Astrocyte (in vitro differentiated cells and primary cell): ENCODE results near the gene SCGB1C1. TPM values are rescaled to one million over a fixed set of nuclear protein-coding genes. Genes with fewer than 3 reads are reported as not detected.

Source experiments
- DNase-seq: peaks from one replicate; pipeline ENCODE4 v3.0.0-alpha.2; 2010; ENCODE audit warnings: low read depth
- FAIRE-seq: peaks from 2 replicates; lab custom pipeline; 2011; peaks lifted over from hg19 to GRCh38; lab: Jason Lieb, UNC
- H2AFZ ChIP-seq: 2 replicates; pipeline ENCODE4 v1.6.0; 2012; ENCODE audit warnings: low read depth, low read length, inconsistent platforms
- H3K27ac ChIP-seq: 2 replicates; pipeline ENCODE4 v1.5.1; 2011; ENCODE audit warnings: low read depth, low read length, inconsistent platforms
- H3K27me3 ChIP-seq: 2 replicates; pipeline ENCODE4 v1.6.0; 2011; ENCODE audit warnings: low read length, inconsistent platforms; ENCODE audit not compliant: insufficient read depth
- H3K36me3 ChIP-seq: 2 replicates; pipeline ENCODE4 v1.5.1; 2011; ENCODE audit warnings: low read length, inconsistent platforms; ENCODE audit not compliant: insufficient read depth
- H3K4me1 ChIP-seq: 2 replicates; pipeline ENCODE4 v1.5.1; 2011; ENCODE audit warnings: low read length, inconsistent platforms; ENCODE audit not compliant: insufficient read depth
- H3K4me2 ChIP-seq: 2 replicates; pipeline ENCODE4 v1.6.0; 2012; ENCODE audit warnings: low read length, inconsistent platforms
- H3K4me3 ChIP-seq: 2 replicates; pipeline ENCODE4 v1.5.1; 2011; ENCODE audit warnings: low read depth, mild to moderate bottlenecking, low read length, inconsistent platforms; ENCODE audit not compliant: insufficient read depth
- H3K79me2 ChIP-seq: 2 replicates; pipeline ENCODE4 v1.6.0; 2012; ENCODE audit warnings: mild to moderate bottlenecking, low read length, inconsistent platforms; ENCODE audit not compliant: insufficient read depth
- H3K9ac ChIP-seq: 2 replicates; pipeline ENCODE4 v1.6.0; 2012; ENCODE audit warnings: mild to moderate bottlenecking, low read length, inconsistent platforms
- H3K9me3 ChIP-seq: 2 replicates; pipeline ENCODE4 v1.5.1; 2012; ENCODE audit warnings: low read depth, mild to moderate bottlenecking, low read length, inconsistent platforms; ENCODE audit not compliant: insufficient read depth
- H4K20me1 ChIP-seq: 2 replicates; pipeline ENCODE4 v1.6.0; 2012; ENCODE audit warnings: low read length, inconsistent platforms; ENCODE audit not compliant: insufficient read depth
- H3K27ac Mint-ChIP-seq: one replicate; pipeline ENCODE4 v1.8.0; 2021; ENCODE audit warnings: mild to moderate bottlenecking, mixed read lengths; ENCODE audit not compliant: unreplicated experiment
- H3K27me3 Mint-ChIP-seq: one replicate; pipeline ENCODE4 v1.8.0; 2021; ENCODE audit warnings: low read depth, mixed read lengths; ENCODE audit not compliant: unreplicated experiment
- H3K36me3 Mint-ChIP-seq: one replicate; pipeline ENCODE4 v1.8.0; 2021; ENCODE audit warnings: low read depth, mixed read lengths; ENCODE audit not compliant: unreplicated experiment
- H3K4me1 Mint-ChIP-seq: one replicate; pipeline ENCODE4 v1.8.0; 2021; ENCODE audit warnings: low read depth, mixed read lengths; ENCODE audit not compliant: unreplicated experiment
- H3K4me3 Mint-ChIP-seq: one replicate; pipeline ENCODE4 v1.8.0; 2021; ENCODE audit warnings: mild to moderate bottlenecking, moderate library complexity, mixed read lengths; ENCODE audit not compliant: unreplicated experiment
- H3K9me3 Mint-ChIP-seq: one replicate; pipeline ENCODE4 v1.8.0; 2021; ENCODE audit warnings: mild to moderate bottlenecking, mixed read lengths; ENCODE audit not compliant: unreplicated experiment
- EZH2 ChIP-seq: IDR thresholded peaks from 2 replicates; pipeline ENCODE4 v1.6.1; 2012; ENCODE audit warnings: mild to moderate bottlenecking, low read length, inconsistent platforms; ENCODE audit not compliant: insufficient read depth
- total RNA-seq: library from RNA; stranded (reverse); gene quantifications from 2 replicates; pipeline ENCODE4 v1.2.1, GENCODE V29; 2021
- TF ChIP-seq, protein P1 (sequence below): IDR thresholded peaks from 2 replicates; pipeline ENCODE4 v1.5.1; 2011; ENCODE audit warnings: low read depth, mild to moderate bottlenecking, inconsistent platforms, low read length, moderate library complexity; ENCODE audit not compliant: insufficient read depth

Gene SCGB1C1
- total RNA-seq, 1 donor from 2014 or later: not detected

DNA sequence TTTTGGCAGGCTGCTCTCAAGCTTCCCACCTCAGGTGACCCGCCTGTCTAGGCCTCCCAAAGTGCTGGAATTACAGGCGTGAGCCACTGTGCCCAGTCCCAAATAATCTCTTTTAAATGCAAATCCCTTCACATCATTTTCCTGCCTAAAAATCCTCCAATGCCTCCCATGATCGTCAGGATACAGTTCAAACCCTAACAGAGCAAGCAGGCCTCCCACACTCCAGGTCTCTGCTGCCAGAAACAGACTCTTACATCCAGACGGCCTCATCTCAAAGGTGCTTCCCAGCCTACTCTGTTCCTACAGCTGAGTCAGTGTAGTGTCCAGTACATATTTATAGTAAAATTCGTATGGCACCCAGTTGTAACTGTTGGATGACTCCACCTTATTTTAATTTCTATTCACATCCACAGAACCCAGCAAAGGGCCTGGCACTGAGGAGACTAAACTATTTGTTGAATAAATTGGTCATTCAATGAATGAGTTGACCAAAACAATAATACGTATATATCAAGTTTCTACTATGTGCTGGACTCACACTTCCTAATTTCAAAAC lies 35.0 kb downstream of the SCGB1C1 start:
- Histone ChIP-seq H3K27me3 (no peaks in the 10 kb centered on the region), H4K20me1 (no peaks in the 10 kb centered on the region), H3K9me3 (no peaks in the 10 kb centered on the region), H3K36me3 (no peaks in the 10 kb centered on the region), H3K4me2 (no peak overlapping the region), H3K9ac (no peak overlapping the region), H3K79me2 (peaks cover 3% of the 10 kb centered on the region), H2AFZ (no peak overlapping the region), H3K4me1 (no peaks in the 10 kb centered on the region), H3K4me3 (no peak overlapping the region), H3K27ac (no peak overlapping the region)
- no peak for DNase-seq
- FAIRE-seq: no peak
- Mint-ChIP-seq H3K36me3 (peaks cover 7% of the 10 kb centered on the region), H3K9me3 (no peaks in the 10 kb centered on the region), H3K4me1 (peaks cover 4% of the 10 kb centered on the region), H3K27me3 (no peaks in the 10 kb centered on the region), H3K4me3 (no peak overlapping the region), H3K27ac (no peak overlapping the region)
- TF ChIP-seq, protein P1, sequence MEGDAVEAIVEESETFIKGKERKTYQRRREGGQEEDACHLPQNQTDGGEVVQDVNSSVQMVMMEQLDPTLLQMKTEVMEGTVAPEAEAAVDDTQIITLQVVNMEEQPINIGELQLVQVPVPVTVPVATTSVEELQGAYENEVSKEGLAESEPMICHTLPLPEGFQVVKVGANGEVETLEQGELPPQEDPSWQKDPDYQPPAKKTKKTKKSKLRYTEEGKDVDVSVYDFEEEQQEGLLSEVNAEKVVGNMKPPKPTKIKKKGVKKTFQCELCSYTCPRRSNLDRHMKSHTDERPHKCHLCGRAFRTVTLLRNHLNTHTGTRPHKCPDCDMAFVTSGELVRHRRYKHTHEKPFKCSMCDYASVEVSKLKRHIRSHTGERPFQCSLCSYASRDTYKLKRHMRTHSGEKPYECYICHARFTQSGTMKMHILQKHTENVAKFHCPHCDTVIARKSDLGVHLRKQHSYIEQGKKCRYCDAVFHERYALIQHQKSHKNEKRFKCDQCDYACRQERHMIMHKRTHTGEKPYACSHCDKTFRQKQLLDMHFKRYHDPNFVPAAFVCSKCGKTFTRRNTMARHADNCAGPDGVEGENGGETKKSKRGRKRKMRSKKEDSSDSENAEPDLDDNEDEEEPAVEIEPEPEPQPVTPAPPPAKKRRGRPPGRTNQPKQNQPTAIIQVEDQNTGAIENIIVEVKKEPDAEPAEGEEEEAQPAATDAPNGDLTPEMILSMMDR: no peak

DNA sequence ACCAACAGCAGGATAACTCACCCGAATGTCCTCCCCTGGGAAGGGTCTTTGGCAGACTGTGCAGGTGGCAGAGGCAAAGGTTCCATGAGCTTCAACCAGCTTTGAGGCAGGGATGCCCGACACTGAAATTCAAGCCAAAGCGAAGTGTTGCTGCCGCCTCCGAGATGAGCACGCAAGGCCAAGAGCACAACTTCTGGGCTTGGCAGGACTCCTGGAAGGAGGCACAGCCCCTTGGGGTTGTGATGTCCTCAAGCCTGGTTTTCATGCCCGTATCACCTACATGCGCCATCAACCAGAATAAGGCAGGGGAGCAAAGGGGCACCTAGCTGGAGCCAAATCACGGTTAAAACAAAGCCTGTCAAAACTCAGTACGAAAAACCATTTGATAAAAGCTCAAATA lies 37.6 kb downstream of the SCGB1C1 start:
- Histone ChIP-seq H3K9me3 (no peaks in the 10 kb centered on the region), H3K79me2 (peaks cover 10% of the 10 kb centered on the region), H3K27ac (no peak overlapping the region), H2AFZ (no peak overlapping the region), H3K4me1 (no peaks in the 10 kb centered on the region), H3K4me2 (no peak overlapping the region), H3K9ac (no peak overlapping the region), H4K20me1 (no peaks in the 10 kb centered on the region), H3K27me3 (no peaks in the 10 kb centered on the region), H3K4me3 (no peak overlapping the region), H3K36me3 (no peaks in the 10 kb centered on the region)
- H3K4me1 Mint-ChIP-seq: peaks cover 4% of the 10 kb centered on the region
- H3K9me3 Mint-ChIP-seq: no peaks in the 10 kb centered on the region
- no peak for FAIRE-seq
- TF ChIP-seq, protein P1: no peak
- TF ChIP-seq EZH2: no peak
- H3K27ac Mint-ChIP-seq: no peak overlapping the region
- no peaks in the 10 kb centered on the region for H3K27me3 Mint-ChIP-seq
- H3K4me3 Mint-ChIP-seq: no peak overlapping the region
- H3K36me3 Mint-ChIP-seq: peaks cover 5% of the 10 kb centered on the region
- DNase-seq: no peak

DNA sequence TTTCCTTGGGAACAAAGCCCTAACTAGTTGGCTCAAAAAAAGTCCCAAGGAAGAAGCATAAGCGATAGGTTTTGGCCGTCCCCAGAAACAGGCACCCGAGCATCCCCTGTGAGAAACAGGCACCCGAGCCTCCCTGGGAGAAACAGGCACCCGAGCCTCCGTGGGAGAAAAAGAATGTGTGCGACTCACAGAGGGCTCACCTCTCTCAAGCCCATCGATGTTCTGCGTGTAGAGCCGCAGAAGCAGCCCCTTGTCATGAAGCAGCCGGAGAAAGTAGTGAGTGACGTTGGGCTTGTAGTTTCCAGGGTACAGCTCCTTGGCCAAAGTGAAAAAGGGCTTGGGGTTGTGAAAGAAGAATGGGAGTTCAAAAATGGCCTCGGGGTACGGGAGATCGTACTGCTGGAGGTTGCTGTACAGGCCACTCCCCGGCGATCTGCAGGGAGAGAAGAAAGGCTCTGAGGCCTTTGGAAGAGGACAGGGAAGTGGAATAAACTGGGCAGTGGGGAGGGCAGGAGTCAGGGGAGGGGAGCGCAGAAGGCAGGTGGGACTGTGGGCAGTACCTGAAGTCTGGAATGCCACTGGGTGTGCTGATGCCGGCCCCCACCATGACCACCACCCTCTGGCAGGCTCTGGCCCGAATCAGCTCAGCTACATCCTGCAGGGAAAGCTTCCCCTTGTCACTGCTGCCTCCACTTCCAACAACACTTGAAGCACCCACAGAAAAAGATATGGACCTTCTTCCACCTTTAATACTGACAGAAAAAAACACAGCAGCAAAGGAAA lies 40.1 kb downstream of the SCGB1C1 start:
- Histone ChIP-seq H3K9me3 (no peaks in the 10 kb centered on the region), H3K27me3 (no peaks in the 10 kb centered on the region), H2AFZ (no peak overlapping the region), H4K20me1 (peaks cover 4% of the 10 kb centered on the region), H3K27ac (no peak overlapping the region), H3K36me3 (no peaks in the 10 kb centered on the region), H3K9ac (no peak overlapping the region), H3K4me1 (peaks cover 3% of the 10 kb centered on the region), H3K79me2 (peaks cover 20% of the 10 kb centered on the region), H3K4me3 (no peak overlapping the region), H3K4me2 (no peak overlapping the region)
- no peak overlapping the region for H3K27ac Mint-ChIP-seq
- DNase-seq: no peak
- no peaks in the 10 kb centered on the region for H3K9me3 Mint-ChIP-seq
- no peak for FAIRE-seq
- TF ChIP-seq, protein P1: no peak
- no peak for TF ChIP-seq EZH2
- peaks cover 5% of the 10 kb centered on the region for H3K36me3 Mint-ChIP-seq
- H3K4me1 Mint-ChIP-seq: peaks cover 2% of the 10 kb centered on the region
- no peaks in the 10 kb centered on the region for H3K27me3 Mint-ChIP-seq
- no peak overlapping the region for H3K4me3 Mint-ChIP-seq
